A673 (cell line): ENCODE measurements around the gene STRC. TPM values are rescaled to one million over a fixed set of nuclear protein-coding genes. Genes with fewer than 3 reads are reported as not detected.

Source experiments
- BruUV-seq: library from RNA; stranded (reverse); fragments of 400-500 nt; replicated peaks from 2 replicates; lab custom pipeline; 2021; lab: Mats Ljungman, UMichigan
- CTCF ChIA-PET: fragments of 300-600 bp; sonication (Branson Sonifier 250); formaldehyde crosslinking; loops from one replicate; lab custom pipeline; 2022; ENCODE audit warnings: antibody characterized with exemption; lab: Charles Lee
- POLR2A ChIA-PET: fragments of 300-600 bp; sonication (Branson Sonifier 250); formaldehyde crosslinking; loops from one replicate; lab custom pipeline; 2022; ENCODE audit warnings: antibody characterized with exemption; ENCODE audit not compliant: low non-redundant PET; lab: Charles Lee
- DNase-seq: peaks from one replicate; pipeline ENCODE4 v3.0.0-alpha.2; 2015; ENCODE audit warnings: low spot score
- H3K27ac ChIP-seq: fragments of 200-600 bp; sonication (generic); 2 replicates; pipeline ENCODE4 v1.5.1; 2016; ENCODE audit warnings: mixed run types, low read depth, mild to moderate bottlenecking, mixed read lengths, antibody characterized with exemption, low read length; ENCODE audit not compliant: poor library complexity, severe bottlenecking
- H3K27me3 ChIP-seq: fragments of 200-600 bp; sonication (generic); replicated peaks from 2 replicates; pipeline ENCODE4 v1.6.1; 2017; ENCODE audit warnings: mixed run types, low read depth, mild to moderate bottlenecking, mixed read lengths, antibody characterized with exemption, low read length; ENCODE audit not compliant: insufficient read depth, poor library complexity
- H3K36me3 ChIP-seq: fragments of 200-600 bp; sonication (generic); 2 replicates; pipeline ENCODE4 v1.6.1; 2016; ENCODE audit warnings: mixed run types, mild to moderate bottlenecking, mixed read lengths, antibody characterized with exemption, low read length; ENCODE audit not compliant: insufficient read depth, poor library complexity, severe bottlenecking
- H3K4me1 ChIP-seq: fragments of 200-600 bp; sonication (generic); 2 replicates; pipeline ENCODE4 v1.6.1; 2017; ENCODE audit warnings: mixed run types, mild to moderate bottlenecking, mixed read lengths, antibody characterized with exemption, low read length; ENCODE audit not compliant: insufficient read depth, poor library complexity, severe bottlenecking
- H3K4me3 ChIP-seq: fragments of 200-600 bp; sonication (generic); 2 replicates; pipeline ENCODE4 v1.5.1; 2016; ENCODE audit warnings: low read depth, mixed run types, mild to moderate bottlenecking, mixed read lengths, low read length; ENCODE audit not compliant: poor library complexity, severe bottlenecking
- H3K9me3 ChIP-seq: fragments of 200-600 bp; sonication (generic); 2 replicates; pipeline ENCODE4 v1.6.1; 2016; ENCODE audit warnings: mixed run types, low read depth, mild to moderate bottlenecking, mixed read lengths, antibody characterized with exemption, low read length; ENCODE audit not compliant: poor library complexity, severe bottlenecking
- EZH2 ChIP-seq: fragments of 200-600 bp; sonication (generic); IDR thresholded peaks from 2 replicates; pipeline ENCODE4 v1.6.1; 2017; ENCODE audit warnings: borderline replicate concordance, low read depth, mild to moderate bottlenecking, mixed read lengths, antibody characterized with exemption, low read length; ENCODE audit not compliant: poor library complexity, severe bottlenecking
- intact Hi-C: fragments of 100-400 bp; cut with micrococcal nuclease; formaldehyde crosslinking; loops from one replicate; pipeline ENCODE4 v1.10.0; 2022; ENCODE audit not compliant: unreplicated experiment
- total RNA-seq: library from RNA; stranded (reverse); gene quantifications from 2 replicates; pipeline ENCODE4 v1.2.3, GENCODE V29; 2021
- TF ChIP-seq, protein P1 (sequence below): fragments of 300-800, 200-600 bp; sonication (generic); conservative IDR thresholded peaks from 2 replicates; pipeline ENCODE4 v1.5.1; 2017; ENCODE audit warnings: low read depth, mild to moderate bottlenecking, antibody characterized with exemption, low read length, moderate library complexity, mixed read lengths

The STRC gene
- total RNA-seq, 1 experiment from 2014 or later: 0.28 TPM

DNA sequence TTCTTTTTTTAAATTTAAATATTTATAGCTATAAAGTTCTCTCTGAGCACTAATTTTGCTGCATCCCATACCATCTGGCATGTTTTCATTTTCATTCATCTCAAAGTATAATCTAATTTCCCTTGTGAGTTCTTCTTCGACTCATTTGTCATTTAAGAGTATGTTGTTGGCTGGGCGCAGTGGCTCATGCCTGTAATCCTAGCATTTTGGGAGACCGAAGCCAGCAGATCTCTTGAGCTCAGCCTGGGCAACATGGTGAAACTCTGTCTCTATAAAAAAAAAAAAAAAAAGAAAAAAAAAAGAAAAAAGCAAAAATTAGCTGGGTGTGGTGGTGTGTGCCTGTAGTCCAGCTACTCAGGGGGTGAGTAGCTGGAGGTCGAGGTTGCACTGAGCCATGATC lies 66.3 kb downstream of the STRC start:
- Histone ChIP-seq H3K36me3 (no peaks in the 10 kb centered on the region), H3K9me3 (no peaks in the 10 kb centered on the region), H3K4me3 (no peak overlapping the region), H3K27ac (no peak overlapping the region), H3K4me1 (no peaks in the 10 kb centered on the region), H3K27me3 (no peaks in the 10 kb centered on the region)
- TF ChIP-seq, protein P1, sequence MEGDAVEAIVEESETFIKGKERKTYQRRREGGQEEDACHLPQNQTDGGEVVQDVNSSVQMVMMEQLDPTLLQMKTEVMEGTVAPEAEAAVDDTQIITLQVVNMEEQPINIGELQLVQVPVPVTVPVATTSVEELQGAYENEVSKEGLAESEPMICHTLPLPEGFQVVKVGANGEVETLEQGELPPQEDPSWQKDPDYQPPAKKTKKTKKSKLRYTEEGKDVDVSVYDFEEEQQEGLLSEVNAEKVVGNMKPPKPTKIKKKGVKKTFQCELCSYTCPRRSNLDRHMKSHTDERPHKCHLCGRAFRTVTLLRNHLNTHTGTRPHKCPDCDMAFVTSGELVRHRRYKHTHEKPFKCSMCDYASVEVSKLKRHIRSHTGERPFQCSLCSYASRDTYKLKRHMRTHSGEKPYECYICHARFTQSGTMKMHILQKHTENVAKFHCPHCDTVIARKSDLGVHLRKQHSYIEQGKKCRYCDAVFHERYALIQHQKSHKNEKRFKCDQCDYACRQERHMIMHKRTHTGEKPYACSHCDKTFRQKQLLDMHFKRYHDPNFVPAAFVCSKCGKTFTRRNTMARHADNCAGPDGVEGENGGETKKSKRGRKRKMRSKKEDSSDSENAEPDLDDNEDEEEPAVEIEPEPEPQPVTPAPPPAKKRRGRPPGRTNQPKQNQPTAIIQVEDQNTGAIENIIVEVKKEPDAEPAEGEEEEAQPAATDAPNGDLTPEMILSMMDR: no peak
- no peak for TF ChIP-seq EZH2
- ChIA-PET POLR2A (no interaction called here), CTCF (no interaction called here)
- no TSS peak for BruUV-seq
- no peak for DNase-seq
- intact Hi-C loops: no loop called here

DNA sequence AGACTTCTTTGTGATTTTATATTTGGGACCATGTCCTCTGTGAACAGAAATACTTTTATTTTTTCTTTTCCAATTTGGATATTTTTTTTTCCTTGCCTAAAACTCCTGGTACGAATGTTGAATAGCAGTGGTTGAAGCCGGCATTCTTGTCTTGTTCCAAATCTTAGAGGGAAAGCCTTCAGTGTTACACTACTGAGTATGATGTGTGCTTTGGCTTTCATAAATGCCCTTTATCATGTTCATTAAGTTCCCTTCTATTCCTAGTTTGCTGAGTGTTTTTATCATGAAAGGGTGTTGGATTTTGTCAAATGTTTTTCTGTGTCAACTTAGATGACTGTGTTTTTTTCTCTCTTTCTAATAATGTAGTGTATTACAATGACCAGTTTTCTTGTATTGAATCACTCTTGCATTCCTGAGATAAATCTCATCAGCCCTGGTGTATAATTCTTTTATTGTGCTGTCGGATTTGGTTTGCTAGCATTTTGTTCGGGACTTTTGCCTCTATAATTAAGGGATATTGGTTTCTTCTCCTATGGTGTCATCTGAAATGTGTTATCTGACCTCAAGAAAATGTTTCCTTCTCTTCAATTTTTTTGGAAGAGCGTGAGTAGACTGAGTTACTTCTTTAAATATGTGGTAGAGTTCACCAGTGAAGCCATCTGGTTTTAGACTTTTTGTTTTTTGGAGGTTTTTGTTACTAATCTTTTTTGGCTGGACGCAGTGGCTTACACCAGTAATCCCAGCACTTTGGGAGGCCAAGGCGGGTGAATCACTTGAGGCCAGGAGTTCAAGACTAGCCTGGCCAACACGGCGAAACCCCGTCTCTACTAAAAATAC lies 67.9 kb downstream of the STRC start:
- BruUV-seq: no TSS peak
- Histone ChIP-seq H3K9me3 (no peaks in the 10 kb centered on the region), H3K4me3 (no peak overlapping the region), H3K27me3 (no peaks in the 10 kb centered on the region), H3K36me3 (no peaks in the 10 kb centered on the region), H3K27ac (no peak overlapping the region), H3K4me1 (no peaks in the 10 kb centered on the region)
- no peak for DNase-seq
- CTCF ChIA-PET: no interaction called here
- intact Hi-C loops: no loop called here
- POLR2A ChIA-PET: no interaction called here
- TF ChIP-seq, protein P1: no peak
- TF ChIP-seq EZH2: no peak

Other genes with a start within 250 kb of the STRC start
- gene ZSCAN29, start 247.8 kb downstream of the STRC start, total RNA-seq: 33.3 and 34.4 TPM in 2 replicates
- 31.4 and 37.6 TPM in 2 replicates for gene TUBGCP4, start 247.7 kb downstream of the STRC start, total RNA-seq
- gene TP53BP1, start 125.6 kb downstream of the STRC start, total RNA-seq: 66.0 and 74.5 TPM in 2 replicates
- 65.8 and 83.8 TPM in 2 replicates for gene MAP1A, start 101.2 kb downstream of the STRC start, total RNA-seq
- gene PPIP5K1, start 28.6 kb downstream of the STRC start, total RNA-seq: 33.5 and 40.4 TPM in 2 replicates
- 1.1 and 1.6 TPM in 2 replicates for gene CKMT1B, start 24.8 kb downstream of the STRC start, total RNA-seq
- gene CATSPER2, start 30.0 kb upstream of the STRC start, total RNA-seq: 2.2 and 2.9 TPM in 2 replicates
- 0.41 TPM in 1 of 2 replicates, not detected in the other for gene CKMT1A, start 75.1 kb upstream of the STRC start, total RNA-seq
- gene PDIA3, start 127.6 kb upstream of the STRC start, total RNA-seq: 421 and 430 TPM in 2 replicates
- 1.7 and 3.0 TPM in 2 replicates for gene ELL3, start 158.2 kb upstream of the STRC start, total RNA-seq
- gene SERF2, start 173.5 kb upstream of the STRC start, total RNA-seq: 632 and 654 TPM in 2 replicates
- 0.33 TPM in 1 of 2 replicates, not detected in the other for gene SERINC4, start 181.4 kb upstream of the STRC start, total RNA-seq
- gene HYPK, start 181.8 kb upstream of the STRC start, total RNA-seq: 33.6 and 34.9 TPM in 2 replicates
- 43.2 and 45.4 TPM in 2 replicates for gene MFAP1, start 205.9 kb upstream of the STRC start, total RNA-seq
- gene WDR76, start 208.2 kb upstream of the STRC start, total RNA-seq: 61.3 and 65.2 TPM in 2 replicates